IPS-NIHi7 (cell line): ENCODE data around the gene PARN.
"Not testable (repeated sequence)": the region's sequence is repeated elsewhere in the genome, so short reads cannot be mapped to it uniquely, and the experiment has no call there.

Experiments
- DNase-seq: peaks from one replicate; pipeline ENCODE4 v3.0.0; 2012; ENCODE audit warnings: mixed read lengths; ENCODE audit errors: extremely low spot score

PARN gene, protein sequence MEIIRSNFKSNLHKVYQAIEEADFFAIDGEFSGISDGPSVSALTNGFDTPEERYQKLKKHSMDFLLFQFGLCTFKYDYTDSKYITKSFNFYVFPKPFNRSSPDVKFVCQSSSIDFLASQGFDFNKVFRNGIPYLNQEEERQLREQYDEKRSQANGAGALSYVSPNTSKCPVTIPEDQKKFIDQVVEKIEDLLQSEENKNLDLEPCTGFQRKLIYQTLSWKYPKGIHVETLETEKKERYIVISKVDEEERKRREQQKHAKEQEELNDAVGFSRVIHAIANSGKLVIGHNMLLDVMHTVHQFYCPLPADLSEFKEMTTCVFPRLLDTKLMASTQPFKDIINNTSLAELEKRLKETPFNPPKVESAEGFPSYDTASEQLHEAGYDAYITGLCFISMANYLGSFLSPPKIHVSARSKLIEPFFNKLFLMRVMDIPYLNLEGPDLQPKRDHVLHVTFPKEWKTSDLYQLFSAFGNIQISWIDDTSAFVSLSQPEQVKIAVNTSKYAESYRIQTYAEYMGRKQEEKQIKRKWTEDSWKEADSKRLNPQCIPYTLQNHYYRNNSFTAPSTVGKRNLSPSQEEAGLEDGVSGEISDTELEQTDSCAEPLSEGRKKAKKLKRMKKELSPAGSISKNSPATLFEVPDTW

DNA sequence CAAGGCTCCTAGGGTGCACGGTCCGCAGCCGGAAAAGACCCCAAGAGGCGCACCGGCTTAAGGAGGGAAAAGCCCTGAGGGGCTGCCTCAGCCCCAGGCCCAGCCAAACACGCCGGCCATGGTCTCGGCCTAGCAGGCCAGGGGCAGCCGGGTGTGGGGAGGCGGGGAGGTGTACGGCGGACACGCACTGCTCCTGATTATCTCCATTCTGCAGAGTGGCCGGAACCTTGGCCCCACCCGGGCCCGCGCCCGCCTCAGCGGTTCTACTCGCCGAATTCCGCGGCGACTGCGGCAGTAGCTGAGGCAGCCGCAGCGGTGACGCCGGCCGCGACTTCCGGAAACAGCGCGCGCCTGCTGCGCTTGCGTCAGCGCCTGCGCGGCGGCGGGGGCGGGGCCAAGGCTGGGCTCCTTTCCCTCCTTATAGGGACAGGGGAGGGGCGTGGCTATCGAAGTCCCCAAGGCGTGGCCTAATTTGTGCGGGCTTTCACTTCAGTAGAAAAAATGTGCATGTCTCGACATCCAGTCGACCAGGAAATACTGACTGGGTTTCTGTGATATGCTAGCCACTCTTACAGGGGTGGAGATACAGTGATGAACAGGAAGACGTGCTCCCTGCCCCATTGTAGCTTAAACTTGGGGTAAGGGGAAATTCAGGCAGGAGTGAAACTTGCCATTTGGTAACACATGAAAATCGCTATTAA, at the start of gene PARN:
TSS of gene PARN (minus strand) at position 342 of the 701 bp plus-strand sequence. CDS start at position 207, 135 bp downstream.
- peak; percentile 98 for DNase-seq

DNA sequence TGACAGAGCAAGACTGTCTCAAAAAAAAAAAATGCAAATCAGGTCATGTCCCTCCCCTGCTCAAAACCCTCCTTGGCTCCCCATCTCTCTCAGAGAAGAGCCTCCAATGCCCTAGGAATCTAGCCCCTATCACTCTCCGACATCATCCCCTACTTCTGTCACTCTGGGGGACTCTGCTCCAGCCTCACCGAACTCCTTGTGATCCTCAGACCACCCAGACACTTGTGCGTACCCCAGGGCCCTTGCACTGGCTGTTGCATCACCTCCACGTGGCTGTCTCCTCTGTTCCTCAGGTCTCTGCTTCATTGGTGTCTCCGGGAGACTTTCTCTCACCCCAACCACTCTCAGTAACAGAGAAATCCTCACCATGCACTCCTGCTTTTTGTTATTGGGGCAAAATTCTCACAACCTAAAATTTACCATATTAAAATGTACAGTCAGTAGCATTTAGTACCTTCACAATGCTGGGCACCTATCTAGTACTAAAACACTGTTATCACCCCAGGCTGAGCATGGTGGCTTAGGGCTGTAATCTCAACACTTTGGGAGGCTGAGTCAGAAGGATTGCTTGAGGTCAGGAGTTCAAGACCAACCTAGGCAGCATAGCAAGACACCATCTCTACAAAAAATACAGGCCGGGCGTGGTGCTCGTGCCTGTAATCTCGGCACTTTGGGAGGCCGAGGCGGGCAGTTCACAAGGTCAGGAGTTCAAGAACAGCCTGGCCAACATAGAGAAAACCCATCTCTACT, 48.9 kb upstream of the PARN start:
- no peak for DNase-seq

DNA sequence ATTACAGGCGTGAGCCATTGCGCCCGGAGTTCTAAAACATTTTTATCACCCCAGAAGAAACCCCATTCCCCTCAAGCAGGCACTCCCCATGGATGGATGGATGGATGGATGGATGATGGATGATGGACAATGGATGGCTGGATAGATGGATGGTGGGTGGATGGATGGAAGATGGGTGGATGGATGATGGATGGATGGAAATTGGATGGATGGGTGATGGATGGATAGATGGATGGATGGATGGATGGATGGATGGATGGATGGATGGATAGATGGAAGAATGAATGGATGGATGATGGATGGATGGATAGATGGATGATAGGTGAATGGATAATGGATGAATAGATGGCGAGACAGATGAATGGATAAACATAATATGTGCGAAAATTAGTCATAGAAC, 47.6 kb upstream of the PARN start:
- DNase-seq = no peak

DNA sequence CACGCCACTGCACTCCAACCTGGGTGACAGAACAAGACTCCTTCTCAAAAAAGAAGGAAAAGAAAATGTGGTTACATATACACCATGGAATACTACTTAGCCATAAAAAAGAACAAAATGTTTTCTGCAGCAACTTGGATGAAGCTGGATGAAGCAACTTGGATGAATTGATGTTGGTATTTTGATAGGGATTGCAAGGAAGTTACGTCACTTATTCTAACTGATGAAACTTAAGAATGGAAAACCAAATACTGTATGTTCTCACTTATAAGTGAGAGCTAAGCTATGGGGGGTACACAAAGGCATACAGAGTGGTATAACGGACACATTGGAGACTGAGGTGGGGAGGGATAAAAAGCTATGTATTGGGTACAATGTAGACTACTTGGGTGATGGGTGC, 46.6 kb upstream of the PARN start:
- DNase-seq = no peak

DNA sequence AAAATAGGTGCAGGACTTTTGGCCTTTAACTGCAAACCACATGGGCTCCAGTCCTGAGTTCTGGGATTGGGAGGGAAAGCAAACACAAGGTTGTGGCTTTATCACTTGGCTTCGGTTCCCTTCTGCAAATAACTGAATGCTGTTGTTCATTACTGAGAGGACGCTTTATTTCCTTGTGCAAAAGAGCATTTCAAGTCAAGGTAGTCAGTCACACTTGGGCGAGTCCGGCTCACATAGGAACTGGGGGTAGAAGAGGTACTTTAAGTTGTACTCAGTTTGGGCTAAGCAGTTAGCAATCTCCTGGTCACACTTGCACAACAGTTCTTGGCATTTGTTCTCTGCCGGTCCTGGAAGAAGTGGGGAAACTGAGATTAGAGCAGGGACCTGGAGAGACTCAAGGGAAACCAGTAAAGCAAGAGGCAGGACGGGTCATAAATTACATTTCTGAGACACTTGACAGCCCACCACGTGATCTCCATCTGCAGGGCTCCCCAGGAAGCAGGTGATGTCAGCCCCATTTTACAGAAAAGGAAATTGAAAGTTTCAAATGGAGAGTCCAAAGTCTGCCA, 42.4 kb upstream of the PARN start:
- no peak for DNase-seq

DNA sequence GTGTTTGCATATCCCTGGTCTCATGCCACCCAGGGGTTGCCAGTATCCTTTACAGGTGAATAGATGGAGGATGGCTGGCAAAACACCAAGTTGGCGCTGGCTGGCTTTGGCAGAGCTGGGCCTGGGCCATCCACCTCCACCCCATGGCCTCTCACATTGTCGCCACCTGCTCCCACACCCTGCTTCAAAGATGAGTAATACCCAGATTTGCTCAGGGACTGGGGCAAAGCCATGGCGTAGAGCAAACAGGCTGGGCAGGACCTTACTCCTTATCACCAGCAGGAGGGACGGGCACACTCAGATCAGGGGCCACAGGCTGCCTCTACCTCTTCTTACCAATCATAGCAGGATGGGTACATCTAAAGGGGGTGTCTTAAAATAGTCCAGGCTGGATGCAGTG, 39.7 kb upstream of the PARN start:
- no peak for DNase-seq

DNA sequence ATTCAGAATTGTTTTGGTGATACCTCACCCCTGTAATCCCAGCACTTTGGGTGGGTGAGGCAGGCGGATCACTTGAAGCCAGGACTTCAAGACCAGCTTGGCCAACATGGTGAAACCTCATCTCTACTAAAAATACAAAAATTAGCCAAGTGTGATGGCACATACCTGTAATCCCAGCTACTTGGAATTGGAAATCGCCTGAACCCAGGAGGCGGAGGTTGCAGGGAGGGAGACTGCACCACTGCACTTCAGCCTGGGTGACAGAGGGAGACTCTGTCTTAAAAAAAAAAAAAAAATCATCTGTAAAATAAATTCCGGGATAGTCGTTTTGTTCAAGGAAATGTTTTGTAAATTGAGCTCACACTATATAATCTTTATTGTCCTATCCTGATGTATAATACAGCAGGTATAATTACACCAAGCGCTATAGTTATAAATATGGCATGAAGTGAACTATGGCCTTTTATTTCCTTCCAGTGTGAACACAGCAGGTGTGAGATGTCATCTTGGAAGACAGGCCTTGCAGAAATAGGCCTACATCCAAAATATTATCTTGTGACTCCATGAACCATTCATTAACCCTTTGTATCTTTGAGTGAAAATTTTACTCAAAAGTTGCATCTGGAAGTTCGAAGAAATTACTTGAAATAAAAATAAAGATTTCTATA, 38.6 kb upstream of the PARN start:
- no peak for DNase-seq

DNA sequence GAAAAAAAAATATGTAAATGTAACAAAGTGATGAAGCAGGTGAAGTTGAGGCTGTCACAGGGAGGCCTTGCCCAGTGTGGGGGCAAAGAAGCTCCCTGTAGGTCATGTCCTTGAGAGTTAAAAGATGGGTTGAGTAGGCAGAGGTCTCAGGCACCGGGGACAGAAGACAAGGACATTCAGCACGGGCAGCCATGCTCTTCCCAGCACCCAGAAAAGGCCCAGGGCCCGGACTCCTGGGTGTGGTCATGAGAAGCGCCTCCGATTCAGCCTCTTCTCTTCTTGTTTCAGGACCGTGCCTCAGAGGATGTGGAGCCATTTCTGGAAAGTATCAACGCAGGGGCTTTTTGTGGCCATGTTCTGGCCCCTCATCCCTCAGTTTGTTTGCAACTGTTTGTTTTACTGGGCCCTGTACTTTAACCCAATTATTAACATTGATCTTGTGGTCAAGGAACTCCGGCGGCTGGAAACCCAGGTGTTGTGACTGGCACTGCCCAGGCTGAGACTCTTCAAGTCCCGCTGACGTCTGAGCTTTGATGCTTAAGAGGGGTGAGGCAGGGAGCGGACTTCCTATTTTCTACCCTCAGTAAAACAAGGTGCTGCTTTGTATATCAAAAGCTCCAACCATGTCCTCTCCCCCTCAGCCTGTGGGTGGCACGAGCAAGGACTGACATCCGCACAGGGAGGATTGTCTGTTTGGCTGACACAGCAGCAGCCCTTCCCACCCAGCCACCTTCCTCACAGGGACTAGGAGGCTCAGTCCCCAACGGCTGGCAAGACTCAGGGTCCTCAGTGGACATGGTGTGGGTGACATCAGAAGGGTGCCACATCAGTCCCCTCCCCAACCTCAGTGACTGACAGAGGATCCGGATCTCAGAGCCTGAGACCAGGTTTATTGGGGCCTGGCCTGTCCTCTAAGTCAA, 37.5 kb upstream of the PARN start:
- DNase-seq = no peak

DNA sequence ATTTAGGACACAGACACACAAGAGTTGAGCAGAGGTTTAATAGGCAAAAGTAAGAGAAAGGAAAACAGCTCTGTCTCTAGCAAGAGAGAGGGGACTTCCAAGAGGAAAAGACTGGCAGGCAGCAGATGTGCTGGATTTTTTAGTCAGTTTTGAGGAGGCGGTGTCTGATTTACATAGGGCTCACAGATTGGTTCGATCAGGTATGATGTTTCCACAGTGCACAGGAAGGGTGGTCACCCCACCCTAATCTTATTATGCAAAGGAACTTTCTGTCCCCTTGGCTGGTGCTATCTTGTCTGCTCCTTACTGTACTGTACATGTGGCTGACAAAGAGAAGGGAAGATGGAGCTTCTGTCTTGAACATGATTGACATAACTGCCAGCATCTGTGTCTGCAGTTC, 28.0 kb upstream of the PARN start:
- no peak for DNase-seq

DNA sequence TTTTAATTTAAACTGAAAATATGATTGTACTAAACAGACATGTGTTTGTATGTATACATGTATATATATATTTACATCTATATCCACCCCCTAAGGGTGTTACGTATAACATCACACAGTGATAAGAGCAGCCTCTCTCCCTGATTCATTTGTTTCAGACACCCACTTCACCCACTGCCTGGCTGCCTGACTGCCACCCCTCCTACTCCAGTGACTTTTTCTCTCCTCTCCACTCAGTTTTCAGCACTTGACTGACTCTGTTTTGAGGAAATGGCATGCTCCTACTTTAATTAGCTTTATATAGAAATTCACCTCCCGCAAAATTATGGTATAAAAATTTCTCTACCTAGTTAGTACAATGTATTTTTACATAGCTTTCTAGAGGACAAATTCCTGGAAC, 22.7 kb upstream of the PARN start:
- no peak for DNase-seq

DNA sequence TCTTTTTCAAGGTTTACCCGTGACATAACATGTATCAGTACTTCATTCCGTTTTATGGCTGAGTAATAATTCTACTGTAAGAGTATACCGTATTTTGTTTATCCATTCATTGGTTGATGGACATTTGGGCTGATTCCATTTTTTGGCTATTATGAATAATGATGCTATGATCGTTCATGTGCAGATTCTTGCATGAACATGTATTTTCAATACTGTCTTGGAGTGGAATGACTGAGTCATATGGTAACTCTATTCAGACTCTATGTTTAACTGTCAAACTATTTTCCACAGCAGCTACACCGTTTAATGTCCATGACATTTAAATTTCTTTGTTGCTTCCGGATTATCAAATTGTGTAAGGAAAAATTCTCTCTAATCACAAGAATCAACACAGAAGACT, 20.6 kb upstream of the PARN start:
- DNase-seq = no peak

DNA sequence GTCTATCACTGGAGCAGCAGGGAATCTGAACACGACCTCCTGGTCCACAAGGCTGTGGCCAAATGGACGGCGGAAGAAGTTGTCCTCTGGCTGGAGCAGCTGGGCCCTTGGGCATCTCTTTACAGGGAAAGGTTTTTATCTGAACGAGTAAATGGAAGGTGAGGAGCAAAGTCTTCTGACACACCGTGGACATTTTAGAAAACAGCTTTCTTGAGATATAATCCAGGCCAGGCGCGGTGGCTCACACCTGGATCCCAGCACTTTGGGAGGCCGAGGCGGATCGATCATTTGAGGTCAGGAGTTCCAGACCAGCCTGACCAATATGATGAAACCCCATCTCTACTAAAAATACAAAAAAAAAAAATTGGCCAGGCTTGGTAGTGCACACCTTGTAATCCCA, 19.8 kb upstream of the PARN start:
- no peak for DNase-seq

DNA sequence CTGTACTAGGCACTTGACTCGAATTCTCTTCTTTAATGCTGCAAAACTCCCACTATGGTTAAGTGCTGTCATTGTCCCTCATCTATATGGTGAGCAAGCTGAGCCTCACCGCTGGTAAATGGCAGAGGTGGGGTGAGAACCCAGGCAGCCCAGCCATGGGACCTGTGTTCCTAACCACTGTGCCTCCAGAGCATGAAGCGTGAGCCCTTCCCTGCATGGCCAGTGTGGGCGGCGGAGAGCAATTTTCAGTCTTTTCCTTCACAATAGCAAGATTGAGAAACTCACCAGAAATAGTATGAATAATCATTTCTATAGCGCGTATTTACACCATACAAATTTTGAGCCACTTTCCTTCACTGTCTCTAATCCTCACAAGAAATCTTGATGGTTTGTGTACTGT, 11.9 kb upstream of the PARN start:
- no peak for DNase-seq

DNA sequence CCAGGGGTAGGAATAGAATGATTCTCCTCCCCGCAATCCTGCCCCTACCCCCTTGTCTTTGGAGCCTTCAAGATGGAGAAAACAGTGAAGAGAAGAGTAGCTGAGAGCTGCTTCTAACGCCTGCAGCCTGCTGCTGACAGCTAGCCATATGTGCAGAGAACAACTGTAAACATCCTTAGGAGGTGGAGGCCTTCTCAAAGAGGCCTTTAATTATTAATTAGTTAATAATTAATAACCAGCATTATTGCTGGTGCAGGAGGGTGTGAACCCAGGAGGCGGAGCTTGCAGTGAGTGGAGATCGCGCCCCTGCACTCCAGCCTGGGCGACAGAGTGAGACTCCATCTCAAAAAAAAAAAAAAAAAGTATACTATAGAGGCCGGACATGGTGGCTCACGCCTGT, 11.1 kb upstream of the PARN start:
- no peak for DNase-seq

DNA sequence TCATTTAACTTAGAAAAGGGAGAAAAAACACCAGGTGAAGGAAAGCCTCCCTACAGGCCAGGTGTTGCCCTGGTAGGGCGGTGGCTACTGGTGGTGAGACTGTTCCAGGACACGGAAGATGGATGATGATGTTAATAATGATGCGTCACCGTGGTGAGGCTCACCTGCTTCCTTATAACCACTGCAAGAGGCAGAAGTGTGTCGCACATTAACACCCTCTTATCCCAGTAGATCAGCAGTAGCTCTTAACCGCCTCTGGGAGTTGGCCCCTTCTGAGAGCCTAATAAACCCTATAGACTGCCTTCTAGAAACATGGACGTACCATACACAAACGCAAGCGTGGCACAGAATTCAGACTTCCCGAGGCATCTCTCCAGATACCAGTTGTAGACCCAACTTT, 10.5 kb upstream of the PARN start:
- no peak for DNase-seq

DNA sequence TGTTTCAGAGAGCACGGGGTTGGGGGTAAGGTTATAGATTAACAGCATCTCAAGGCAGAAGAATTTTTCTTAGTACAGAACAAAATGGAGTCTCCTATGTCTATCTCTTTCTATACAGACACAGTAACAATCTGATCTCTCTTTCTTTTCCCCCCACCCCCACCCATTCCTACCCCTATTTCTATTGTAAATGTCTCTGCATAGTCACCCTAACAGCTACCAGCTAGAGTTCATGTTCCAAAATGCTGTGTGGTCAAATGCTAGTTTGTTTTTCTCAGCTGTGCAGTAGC, 6.8 kb upstream of the PARN start:
- DNase-seq = not testable (repeated sequence)

DNA sequence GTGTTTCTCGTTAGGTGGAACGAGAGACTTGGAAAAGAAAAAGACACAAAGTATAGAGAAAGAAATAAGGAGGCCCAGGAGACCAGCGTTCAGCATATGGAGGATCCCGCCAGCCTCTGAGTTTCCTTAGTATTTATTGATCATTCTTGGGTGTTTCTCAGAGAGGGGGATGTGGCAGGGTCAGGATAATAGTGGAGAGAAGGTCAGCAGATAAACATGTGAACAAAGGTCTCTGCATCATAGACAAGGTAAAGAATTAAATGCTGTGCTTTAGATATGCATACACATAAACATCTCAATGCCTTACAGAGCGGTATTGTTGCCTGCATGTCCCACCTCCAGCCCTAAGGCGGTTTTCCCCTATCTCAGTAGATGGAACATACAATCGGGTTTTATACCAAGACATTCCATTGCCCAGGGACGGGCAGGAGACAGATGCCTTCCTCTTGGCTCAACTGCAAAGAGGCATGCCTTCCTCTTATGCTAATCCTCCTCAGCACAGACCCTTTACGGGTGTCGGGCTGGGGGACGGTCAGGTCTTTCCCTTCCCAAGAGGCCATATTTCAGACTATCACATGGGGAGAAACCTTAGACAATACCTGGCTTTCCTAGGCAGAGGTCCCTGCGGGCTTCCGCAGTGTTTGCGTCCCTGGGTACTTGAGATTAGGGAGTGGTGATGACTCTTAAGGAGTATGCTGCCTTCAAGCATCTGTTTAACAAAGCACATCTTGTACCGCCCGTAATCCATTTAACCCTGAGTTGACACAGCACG, 6.3 kb upstream of the PARN start:
- DNase-seq = not testable (repeated sequence)

DNA sequence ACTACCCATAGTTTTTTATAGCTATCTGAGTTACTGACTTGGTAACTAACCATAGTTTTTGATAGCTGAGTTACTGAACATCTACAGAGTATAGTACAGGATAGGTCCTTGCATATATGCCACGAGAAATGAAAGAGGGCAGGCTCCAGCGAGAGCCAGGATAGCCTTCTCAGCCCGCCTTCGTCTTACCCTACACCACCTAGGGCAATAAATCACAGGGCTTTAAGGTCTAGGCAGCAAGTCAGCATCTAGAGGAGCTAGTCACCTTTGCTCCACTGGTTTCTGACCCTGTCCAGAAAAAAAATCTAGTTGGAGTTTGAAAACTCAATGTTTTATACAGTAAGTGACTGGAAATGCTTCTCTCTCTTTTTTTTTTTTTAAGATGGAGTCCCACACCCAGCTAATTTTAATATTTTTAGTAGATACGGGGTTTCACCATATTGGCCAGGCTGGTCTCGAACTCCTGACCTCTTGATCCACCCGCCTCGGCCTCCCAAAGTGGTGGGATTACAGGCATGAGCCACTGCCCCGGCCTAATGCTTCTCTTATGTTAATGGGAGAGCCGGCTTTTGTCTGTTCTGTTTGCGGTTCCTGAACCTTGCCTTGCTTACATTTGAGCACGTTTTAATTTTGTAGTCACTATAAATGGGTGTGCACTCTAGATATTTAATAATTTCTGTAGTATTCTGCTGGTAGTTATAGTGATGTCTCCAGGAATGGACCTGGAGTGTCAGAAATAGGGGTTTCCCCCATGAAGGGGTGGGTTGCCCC, 5.5 kb upstream of the PARN start:
- DNase-seq = no peak

DNA sequence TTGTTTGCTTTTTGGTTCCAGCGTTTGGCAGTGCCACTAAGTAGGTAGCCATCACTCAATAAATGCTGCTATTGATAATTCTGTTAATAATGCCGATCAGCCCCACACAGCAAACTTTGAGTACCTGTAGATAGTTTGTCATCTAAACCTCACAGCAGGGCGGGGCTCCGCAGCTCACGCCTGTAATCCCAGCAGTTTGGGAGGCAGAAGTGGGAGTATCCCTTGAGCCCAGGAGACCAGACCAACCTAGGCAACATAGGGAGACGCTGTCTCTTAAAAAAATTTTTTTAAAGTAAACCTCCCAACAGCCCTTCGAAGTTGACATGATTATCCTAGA, 4.3 kb upstream of the PARN start:
- no peak for DNase-seq
